PFSK-1 (cell line): ENCODE measurements around the gene RPUSD3.

Experiments used
- FOXP2 ChIP-seq: optimal IDR thresholded peaks from 2 replicates; pipeline ENCODE3; 2011; ENCODE audit warnings: borderline replicate concordance, control low read depth, inconsistent platforms; ENCODE audit not compliant: insufficient read depth; ENCODE audit errors: extremely low read length, extremely low read depth
- POLR2AphosphoS5 ChIP-seq: IDR thresholded peaks from 2 replicates; pipeline ENCODE4 v1.6.1; 2012; ENCODE audit warnings: low read depth, mild to moderate bottlenecking, control low read depth, low read length, moderate library complexity
- SIN3A ChIP-seq: IDR thresholded peaks from 2 replicates; pipeline ENCODE4 v1.6.1; 2012; ENCODE audit warnings: mild to moderate bottlenecking, low read length, moderate library complexity, borderline replicate concordance; ENCODE audit not compliant: insufficient read depth
- TAF1 ChIP-seq: IDR thresholded peaks from 2 replicates; pipeline ENCODE4 v1.6.1; 2012; ENCODE audit warnings: low read length, control low read depth, borderline replicate concordance; ENCODE audit not compliant: insufficient read depth
- TF ChIP-seq, protein P1 (sequence below), 2 experiments: IDR thresholded peaks; 2 replicates each; pipeline versions ENCODE4 v1.6.1 to v1.8.0; 2011 to 2012; ENCODE audit warnings: low read depth in 2 of 2, low read length in 2 of 2, control low read depth in 1 of 2, inconsistent platforms in 1 of 2, mild to moderate bottlenecking in 1 of 2, moderate library complexity in 1 of 2; ENCODE audit not compliant: insufficient read depth in 1 of 2

The RPUSD3 gene

DNA sequence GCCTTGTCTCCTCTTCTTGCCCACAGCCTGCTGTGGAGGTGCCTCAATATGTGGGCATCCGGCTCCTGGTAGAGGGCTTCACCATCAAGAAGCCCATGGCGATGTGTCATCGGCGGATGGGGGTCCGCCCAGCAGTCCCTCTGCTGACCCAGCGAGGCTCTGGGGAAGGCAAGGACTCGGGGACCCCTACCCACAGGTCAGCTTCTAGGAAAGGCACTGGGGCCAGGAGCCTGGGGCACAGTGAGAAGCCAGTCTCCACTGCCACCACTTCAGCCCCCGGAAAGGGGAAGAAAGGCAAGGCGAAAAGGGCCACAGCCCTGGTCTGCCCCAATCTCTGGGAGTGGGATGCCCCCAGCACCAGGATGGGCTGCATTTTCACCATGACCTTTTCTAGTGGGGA is 10.7 kb downstream of the RPUSD3 start:
- TF ChIP-seq SIN3A (no peak), FOXP2 (no peak), POLR2AphosphoS5 (no peak), TAF1 (no peak)
- TF ChIP-seq, protein P1, sequence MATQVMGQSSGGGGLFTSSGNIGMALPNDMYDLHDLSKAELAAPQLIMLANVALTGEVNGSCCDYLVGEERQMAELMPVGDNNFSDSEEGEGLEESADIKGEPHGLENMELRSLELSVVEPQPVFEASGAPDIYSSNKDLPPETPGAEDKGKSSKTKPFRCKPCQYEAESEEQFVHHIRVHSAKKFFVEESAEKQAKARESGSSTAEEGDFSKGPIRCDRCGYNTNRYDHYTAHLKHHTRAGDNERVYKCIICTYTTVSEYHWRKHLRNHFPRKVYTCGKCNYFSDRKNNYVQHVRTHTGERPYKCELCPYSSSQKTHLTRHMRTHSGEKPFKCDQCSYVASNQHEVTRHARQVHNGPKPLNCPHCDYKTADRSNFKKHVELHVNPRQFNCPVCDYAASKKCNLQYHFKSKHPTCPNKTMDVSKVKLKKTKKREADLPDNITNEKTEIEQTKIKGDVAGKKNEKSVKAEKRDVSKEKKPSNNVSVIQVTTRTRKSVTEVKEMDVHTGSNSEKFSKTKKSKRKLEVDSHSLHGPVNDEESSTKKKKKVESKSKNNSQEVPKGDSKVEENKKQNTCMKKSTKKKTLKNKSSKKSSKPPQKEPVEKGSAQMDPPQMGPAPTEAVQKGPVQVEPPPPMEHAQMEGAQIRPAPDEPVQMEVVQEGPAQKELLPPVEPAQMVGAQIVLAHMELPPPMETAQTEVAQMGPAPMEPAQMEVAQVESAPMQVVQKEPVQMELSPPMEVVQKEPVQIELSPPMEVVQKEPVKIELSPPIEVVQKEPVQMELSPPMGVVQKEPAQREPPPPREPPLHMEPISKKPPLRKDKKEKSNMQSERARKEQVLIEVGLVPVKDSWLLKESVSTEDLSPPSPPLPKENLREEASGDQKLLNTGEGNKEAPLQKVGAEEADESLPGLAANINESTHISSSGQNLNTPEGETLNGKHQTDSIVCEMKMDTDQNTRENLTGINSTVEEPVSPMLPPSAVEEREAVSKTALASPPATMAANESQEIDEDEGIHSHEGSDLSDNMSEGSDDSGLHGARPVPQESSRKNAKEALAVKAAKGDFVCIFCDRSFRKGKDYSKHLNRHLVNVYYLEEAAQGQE (IDR thresholded peaks at IDR 0.05; ENCODE audit: insufficient read depth in 1 of 2, low read depth in 2 of 2, low read length in 2 of 2): no peak

DNA sequence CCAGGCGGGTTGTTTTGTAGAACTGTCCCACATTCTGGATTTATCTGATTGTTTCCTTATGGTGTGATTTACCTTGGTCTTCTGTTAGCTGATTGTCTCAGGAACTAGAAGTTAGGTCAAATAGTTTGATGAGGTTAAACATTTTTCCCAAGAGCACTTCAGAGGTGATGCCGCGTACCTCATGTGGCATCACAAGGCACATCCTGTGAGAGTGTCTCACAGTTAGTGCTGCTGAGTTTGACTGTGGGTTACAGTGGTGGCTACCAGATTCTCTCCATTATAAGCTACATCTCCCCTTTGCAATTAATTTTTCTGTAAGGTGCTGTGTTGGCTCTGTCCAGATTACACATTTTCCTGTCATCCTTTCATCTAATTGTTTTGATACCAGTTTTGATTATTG is 12.6 kb downstream of the RPUSD3 start:
- TF ChIP-seq POLR2AphosphoS5: no peak
- no peak for TF ChIP-seq TAF1
- no peak for TF ChIP-seq SIN3A

DNA sequence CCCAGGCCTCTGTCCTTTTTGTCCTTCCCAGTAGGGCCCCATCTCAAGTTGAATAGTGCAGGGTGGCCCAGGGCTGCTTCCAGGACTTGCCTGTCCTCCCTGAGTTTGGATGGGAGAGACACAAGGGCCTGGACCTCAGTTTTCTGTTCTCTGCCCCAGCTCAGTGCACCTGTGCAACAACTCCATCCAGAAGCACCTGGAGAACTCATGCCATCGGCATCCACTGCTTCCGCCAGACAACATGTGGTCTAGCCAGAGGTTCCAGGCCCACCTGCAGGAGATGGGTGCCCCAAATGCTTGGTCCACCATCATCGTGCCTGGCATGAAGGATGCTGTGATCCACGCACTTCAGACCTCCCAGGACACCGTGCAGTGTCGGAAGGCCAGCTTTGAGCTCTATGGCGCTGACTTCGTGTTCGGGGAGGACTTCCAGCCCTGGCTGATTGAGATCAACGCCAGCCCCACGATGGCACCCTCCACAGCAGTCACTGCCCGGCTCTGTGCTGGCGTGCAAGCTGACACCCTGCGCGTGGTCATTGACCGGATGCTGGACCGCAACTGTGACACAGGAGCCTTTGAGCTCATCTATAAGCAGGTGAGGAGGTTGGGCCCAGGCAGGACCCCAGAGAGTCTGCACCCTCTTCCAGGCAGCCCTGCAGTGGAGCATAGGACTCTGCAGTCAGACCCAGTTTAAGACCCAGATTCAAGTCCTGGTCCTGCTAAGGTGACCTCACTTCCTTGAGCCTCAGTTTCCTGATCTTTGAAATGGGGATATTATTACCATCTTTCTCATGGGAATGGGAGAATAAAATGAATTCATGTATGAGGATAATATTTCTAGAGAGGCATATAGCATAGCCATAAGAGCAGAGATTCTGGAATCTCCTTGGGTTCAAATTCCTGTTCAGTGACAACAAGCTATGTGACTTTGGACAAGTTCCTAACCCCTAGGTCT is 14.7 kb downstream of the RPUSD3 start:
- TF ChIP-seq, protein P1 (IDR thresholded peaks at IDR 0.05; ENCODE audit: insufficient read depth in 1 of 2, low read depth in 2 of 2, low read length in 2 of 2): no peak
- no peak for TF ChIP-seq TAF1
- no peak for TF ChIP-seq FOXP2
- TF ChIP-seq POLR2AphosphoS5: no peak
- no peak for TF ChIP-seq SIN3A

DNA sequence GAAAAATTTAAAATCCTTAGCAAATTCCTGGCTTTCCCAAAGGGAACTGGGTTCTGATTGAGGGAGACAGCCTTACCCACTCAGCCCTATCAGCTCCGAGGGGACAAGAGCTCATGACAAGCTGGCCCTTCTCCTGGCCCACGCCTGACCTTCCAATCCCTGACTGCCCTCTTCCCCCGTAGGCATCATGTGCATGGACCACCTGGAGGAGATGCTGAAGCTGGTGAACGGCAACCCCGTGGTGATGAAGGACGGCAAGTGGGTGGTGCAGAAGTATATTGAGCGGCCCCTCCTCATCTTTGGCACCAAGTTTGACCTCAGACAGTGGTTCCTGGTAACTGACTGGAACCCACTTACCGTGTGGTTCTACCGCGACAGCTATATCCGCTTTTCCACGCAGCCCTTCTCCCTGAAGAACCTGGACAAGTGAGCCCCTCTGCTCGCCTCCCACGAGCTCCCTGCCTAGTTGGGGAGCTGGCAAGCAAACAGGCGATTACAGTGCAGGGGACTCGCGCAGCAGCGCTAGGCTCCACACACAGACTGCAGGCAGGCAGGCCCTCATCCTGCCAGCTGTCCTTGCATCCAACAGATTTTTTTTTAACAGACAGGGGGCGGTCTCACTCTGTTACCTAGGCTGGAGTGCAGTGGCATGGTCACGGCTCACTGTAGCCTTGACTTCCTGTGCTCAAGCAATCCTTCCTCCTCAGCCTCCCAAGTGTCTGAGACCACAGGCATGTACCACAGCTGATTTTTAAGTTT is 16.8 kb downstream of the RPUSD3 start:
- no peak for TF ChIP-seq POLR2AphosphoS5
- TF ChIP-seq, protein P1 (IDR thresholded peaks at IDR 0.05; ENCODE audit: insufficient read depth in 1 of 2, low read depth in 2 of 2, low read length in 2 of 2): no peak
- TF ChIP-seq SIN3A: no peak
- no peak for TF ChIP-seq FOXP2
- no peak for TF ChIP-seq TAF1

DNA sequence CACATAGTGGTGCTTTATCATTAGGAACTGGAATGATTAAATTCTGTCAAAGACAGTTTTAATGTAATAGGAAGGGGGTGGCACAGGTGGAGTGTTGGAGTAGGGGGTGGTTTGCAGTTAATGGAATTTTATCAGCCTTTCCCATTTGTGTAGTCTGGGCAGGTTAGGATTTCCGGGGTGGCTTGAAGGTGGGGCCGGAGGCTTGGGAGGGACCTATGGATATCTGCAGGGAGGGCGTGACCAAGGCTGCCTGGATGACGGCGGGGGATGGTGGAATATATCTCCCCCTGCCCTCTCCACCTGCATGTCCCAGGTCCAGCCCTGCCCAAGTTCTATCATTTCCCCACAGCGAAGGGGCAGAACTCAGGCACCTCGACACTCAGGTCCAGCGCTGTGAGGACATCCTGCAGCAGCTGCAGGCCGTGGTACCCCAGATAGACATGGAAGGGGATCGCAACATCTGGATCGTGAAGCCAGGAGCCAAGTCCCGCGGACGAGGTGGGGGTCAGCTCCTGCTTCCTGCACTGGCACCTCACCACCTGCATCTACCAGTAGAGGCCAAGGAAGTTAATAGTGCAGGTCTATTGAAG is 18.3 kb downstream of the RPUSD3 start:
- TF ChIP-seq TAF1 (no peak), SIN3A (no peak), FOXP2 (no peak), POLR2AphosphoS5 (no peak)
- TF ChIP-seq, protein P1 (IDR thresholded peaks at IDR 0.05; ENCODE audit: insufficient read depth in 1 of 2, low read depth in 2 of 2, low read length in 2 of 2): no peak
